Right cardiac atrium (tissue), 5 donors: Measurements from ENCODE around the gene LETM1. TPM values are rescaled to one million over a fixed set of nuclear protein-coding genes. Genes with fewer than 3 reads are reported as not detected.

Source experiments
- ATAC-seq, 2 donors: fragments of 200-7000 bp; cut with Tn5 transposase; one replicate each; pipeline versions ENCODE4 v1.8.0 to v1.9.1; 2020; ENCODE audit warnings: moderate library complexity in 2 of 2, mild to moderate bottlenecking in 1 of 2
- DNase-seq, 3 donors: peaks; one replicate each; pipeline ENCODE4 v3.0.0-alpha.2; 2020
- H3K27ac ChIP-seq: one replicate; pipeline ENCODE4 v1.5.1; 2013; ENCODE audit warnings: mild to moderate bottlenecking, low read length, control low read depth, moderate library complexity
- H3K27me3 ChIP-seq: one replicate; pipeline ENCODE4 v1.6.1; 2013; ENCODE audit not compliant: control insufficient read depth, insufficient read depth
- H3K4me1 ChIP-seq: one replicate; pipeline ENCODE4 v1.6.1; 2013; ENCODE audit warnings: low read length; ENCODE audit not compliant: control insufficient read depth, insufficient read depth
- H3K4me3 ChIP-seq: one replicate; pipeline ENCODE4 v1.5.1; 2013; ENCODE audit warnings: low read length, control low read depth
- H3K9me3 ChIP-seq: one replicate; pipeline ENCODE4 v1.6.1; 2013; ENCODE audit warnings: low read length; ENCODE audit not compliant: control insufficient read depth
- WGBS: extraction: QIAGEN DNeasy Blood & Tissue Kit; methylation state at CpG from one replicate; pipeline ENCODE4 v1.1.7; 2013; 5-methylcytosine and 5-hydroxymethylcytosine counted together
- intact Hi-C, 4 donors: fragments of 100-400 bp; cut with DNase I; formaldehyde crosslinking; loops; one replicate each; pipeline versions ENCODE4 v1.11.0 to v1.14.0; 2022 to 2023
- polyA plus RNA-seq: library from polyadenylated mRNA; stranded (reverse); fragments of 200-250 nt; gene quantifications from one replicate; pipeline ENCODE4 v1.2.3, GENCODE V29; 2013
- total RNA-seq, 4 donors: library from RNA; stranded (reverse); fragmentation: NEBNext Ultra II Directional; extraction: Animal tissue kit (Norgen Biotek cat#: 25700); gene quantifications; one replicate each; pipeline ENCODE4 v1.2.1, GENCODE V29; 2021
- donor health status: healthy with polysubstance abuse.
- donor health status: DM: no; HTN: yes; CAD: no.
- donor health status: DM: no; HTN: no; CAD: no.
- donor health status: DM: no; HTN: yes; CAD: no; lungs with severe emphysema.
- donor health status: DM: yes; HTN: yes; CAD: no.

The LETM1 gene
- total and polyA plus RNA-seq, 5 donors = 19.3 to 41.7 (median 37.7) TPM

- H3K27me3 ChIP-seq = no peaks in the 10 kb centered on the region
- no peaks in the 10 kb centered on the region for H3K4me1 ChIP-seq
- no peak overlapping the region for H3K4me3 ChIP-seq
- intact Hi-C loops = no loop called here
- 84% methylated on average over 11 of the region's 11 CpGs for WGBS
- H3K9me3 ChIP-seq = no peaks in the 10 kb centered on the region
- no peak overlapping the region for H3K27ac ChIP-seq
- ATAC-seq (no peak), DNase-seq (no peak)
These were observed 31.2 kb downstream of the LETM1 start for GRCh38 chr4:1824746-1825145.

DNA sequence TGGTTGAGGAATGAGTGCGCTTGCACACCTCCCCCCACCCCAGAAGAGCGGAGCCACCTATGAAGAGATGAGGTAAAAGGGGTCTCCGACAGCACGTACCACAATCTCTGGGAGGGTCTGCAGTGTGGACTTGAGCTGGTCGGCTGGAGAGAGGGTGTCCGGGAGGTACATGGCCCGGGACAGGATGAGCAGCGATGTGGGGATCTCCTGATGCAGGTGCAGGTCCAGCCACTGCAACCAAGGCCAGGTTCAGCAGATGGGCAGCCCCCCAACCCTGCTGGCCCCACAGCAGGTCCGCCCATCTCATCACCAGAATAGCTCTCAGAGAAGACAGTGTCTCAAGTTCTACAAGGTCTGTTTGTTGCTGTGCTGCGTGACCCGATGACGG is 32.4 kb downstream of the LETM1 start:
- Histone ChIP-seq H3K27me3 (no peaks in the 10 kb centered on the region), H3K27ac (no peak overlapping the region), H3K4me1 (no peaks in the 10 kb centered on the region), H3K4me3 (no peak overlapping the region), H3K9me3 (no peaks in the 10 kb centered on the region)
- ATAC-seq (no peak), DNase-seq (peak in 1 of 3 donors; percentile 6)
- 93% methylated on average over 12 of the region's 12 CpGs for WGBS
- intact Hi-C loops = no loop called here

GRCh38 chr4:1822568-1823544 is 33.1 kb downstream of the LETM1 start:
- Histone ChIP-seq H3K4me3 (no peak overlapping the region), H3K9me3 (no peaks in the 10 kb centered on the region), H3K27ac (no peak overlapping the region), H3K27me3 (no peaks in the 10 kb centered on the region), H3K4me1 (no peaks in the 10 kb centered on the region)
- DNase-seq = peak in 2 of 3 donors; percentile 46 to 50
- intact Hi-C loops = no loop called here
- no peak for ATAC-seq
- 93% methylated on average over 37 of the region's 37 CpGs for WGBS

DNA sequence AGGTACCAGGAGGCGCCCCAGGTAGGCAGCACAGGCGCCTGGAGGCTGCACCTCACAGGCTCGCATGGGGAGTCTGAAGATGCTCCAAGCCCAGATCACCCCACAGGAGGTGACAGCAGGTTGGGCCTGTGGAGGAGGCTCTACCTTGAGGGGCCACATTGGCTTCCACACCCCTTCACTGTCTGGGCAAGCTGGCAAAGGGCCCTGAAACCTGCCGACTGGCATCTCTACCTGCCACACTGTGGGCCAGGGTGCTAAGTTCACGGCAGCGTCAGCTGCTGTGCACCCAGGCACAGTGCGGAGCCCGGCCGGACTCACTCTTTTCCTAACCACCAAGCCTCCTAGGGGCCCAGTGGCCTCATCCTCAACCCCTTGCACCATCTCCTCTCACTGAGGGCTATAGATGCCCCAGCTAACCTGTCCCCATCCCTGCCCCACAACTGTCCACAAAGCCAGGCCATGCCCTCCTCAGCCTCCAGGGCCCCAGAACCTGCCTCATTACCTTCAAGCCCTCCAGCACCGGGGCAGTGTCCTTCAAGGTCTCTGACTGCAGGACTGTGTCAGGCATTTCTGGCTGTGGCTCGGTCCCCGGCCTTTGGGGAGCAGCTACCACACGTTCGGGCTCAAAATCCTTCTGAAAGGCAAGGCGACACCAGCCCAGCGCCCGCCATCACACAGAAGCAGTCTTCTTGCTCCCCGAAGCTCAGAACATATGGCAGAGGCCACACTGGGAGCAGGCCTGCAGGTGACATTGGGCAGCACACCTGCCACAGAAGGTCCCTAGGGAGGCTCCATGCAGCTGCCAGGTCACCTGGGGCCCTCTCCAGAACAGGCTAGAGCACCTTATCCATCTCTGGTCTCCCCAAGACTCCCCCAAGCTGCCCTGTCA is 34.0 kb downstream of the LETM1 start:
- Histone ChIP-seq H3K9me3 (no peaks in the 10 kb centered on the region), H3K4me3 (no peak overlapping the region), H3K4me1 (no peaks in the 10 kb centered on the region), H3K27ac (no peak overlapping the region), H3K27me3 (no peaks in the 10 kb centered on the region)
- DNase-seq (peak in 2 of 3 donors; percentile 16 to 35), ATAC-seq (peak in 1 of 2 donors; percentile 8)
- intact Hi-C loops = no loop called here
- WGBS = 96% methylated on average over 18 of the region's 18 CpGs

DNA sequence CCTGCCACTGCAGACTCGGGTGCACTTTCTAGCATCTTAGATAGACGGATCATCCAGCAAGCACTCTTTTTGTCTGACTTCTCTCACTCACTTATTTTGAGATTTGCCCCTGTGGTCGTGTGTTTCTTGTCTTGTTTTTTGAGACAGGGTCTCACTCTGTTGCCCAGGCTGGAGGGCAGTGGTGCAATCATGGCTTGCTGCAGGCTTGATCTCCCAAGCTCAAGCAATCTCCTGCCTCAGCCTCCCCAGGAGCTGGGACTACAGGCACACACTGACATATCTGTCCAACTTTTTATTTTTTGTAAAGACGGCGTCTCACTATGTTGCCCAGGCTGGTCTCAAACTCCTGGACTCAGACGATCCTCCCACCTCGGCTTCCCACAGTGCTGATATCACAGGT is 36.1 kb downstream of the LETM1 start:
- no peaks in the 10 kb centered on the region for H3K27me3 ChIP-seq
- WGBS = 85% methylated on average over 7 of the region's 7 CpGs
- intact Hi-C loops = loop anchor here in 2 of 4 donors (10.0 kb wide), 2 partner anchors 75 to 85 kb away; no protein-coding TSS in a partner anchor
- H3K4me3 ChIP-seq = no peak overlapping the region
- H3K27ac ChIP-seq = no peak overlapping the region
- no peaks in the 10 kb centered on the region for H3K9me3 ChIP-seq
- no peaks in the 10 kb centered on the region for H3K4me1 ChIP-seq
- DNase-seq (peak in 1 of 3 donors; percentile 13), ATAC-seq (no peak)

- DNase-seq = peak in 1 of 3 donors; percentile 45
- Histone ChIP-seq H3K4me1 (no peaks in the 10 kb centered on the region), H3K27ac (no peak overlapping the region), H3K9me3 (no peaks in the 10 kb centered on the region), H3K4me3 (no peak overlapping the region), H3K27me3 (no peaks in the 10 kb centered on the region)
- 63% methylated on average over 10 of the region's 10 CpGs for WGBS
- intact Hi-C loops = loop anchor here in 2 of 4 donors (10.0 kb wide), 2 partner anchors 76 to 86 kb away; no protein-coding TSS in a partner anchor
- ATAC-seq = no peak
These were observed 36.7 kb downstream of the LETM1 start for GRCh38 chr4:1819284-1819683.

- 87% methylated on average over 25 of the region's 25 CpGs for WGBS
- intact Hi-C loops = loop anchor here in 2 of 4 donors (10.0 kb wide), 2 partner anchors 79 to 89 kb away; no protein-coding TSS in a partner anchor
- Histone ChIP-seq H3K4me3 (no peak overlapping the region), H3K27ac (no peak overlapping the region), H3K4me1 (no peaks in the 10 kb centered on the region), H3K27me3 (no peaks in the 10 kb centered on the region), H3K9me3 (no peaks in the 10 kb centered on the region)
- DNase-seq (peak in 2 of 3 donors; percentile 30 to 41), ATAC-seq (no peak)
These were observed 39.7 kb downstream of the LETM1 start for GRCh38 chr4:1815997-1816860.

- intact Hi-C loops = loop anchor here in 2 of 4 donors (10.0 kb wide), 2 partner anchors 79 to 89 kb away; no protein-coding TSS in a partner anchor
- no peaks in the 10 kb centered on the region for H3K9me3 ChIP-seq
- H3K4me1 ChIP-seq = no peaks in the 10 kb centered on the region
- ATAC-seq (no peak), DNase-seq (peak in 2 of 3 donors; percentile 32 to 40)
- no peak overlapping the region for H3K4me3 ChIP-seq
- no peaks in the 10 kb centered on the region for H3K27me3 ChIP-seq
- no peak overlapping the region for H3K27ac ChIP-seq
- WGBS = 91% methylated on average over 34 of the region's 34 CpGs
These were observed 40.6 kb downstream of the LETM1 start for GRCh38 chr4:1815096-1815996.

GRCh38 chr4:1814453-1814852 is 41.5 kb downstream of the LETM1 start:
- Histone ChIP-seq H3K4me1 (no peaks in the 10 kb centered on the region), H3K27ac (no peak overlapping the region), H3K4me3 (no peak overlapping the region), H3K27me3 (no peaks in the 10 kb centered on the region), H3K9me3 (no peaks in the 10 kb centered on the region)
- intact Hi-C loops = loop anchor here in 3 of 4 donors (5.0 to 10.0 kb wide), 3 partner anchors 72 to 90 kb away; no protein-coding TSS in a partner anchor
- ATAC-seq (no peak), DNase-seq (peak in 1 of 3 donors; percentile 28)
- 94% methylated on average over 8 of the region's 8 CpGs for WGBS
